Nephron progenitor cell (in vitro differentiated cells): ENCODE measurements around the gene STX12.
A peak's percentile ranks its signal among the peaks of the same experiment; 100 is the strongest.

ENCODE experiments used
- DNase-seq: peaks from one replicate; pipeline ENCODE4 v3.0.0; 2021
- H3K27ac Mint-ChIP-seq: 2 replicates; pipeline ENCODE4 v1.8.0; 2021; ENCODE audit warnings: mild to moderate bottlenecking, moderate library complexity, mixed read lengths
- H3K27me3 Mint-ChIP-seq: 2 replicates; pipeline ENCODE4 v1.8.0; 2021; ENCODE audit warnings: mild to moderate bottlenecking, low read depth, mixed read lengths; ENCODE audit not compliant: poor library complexity
- H3K36me3 Mint-ChIP-seq: 2 replicates; pipeline ENCODE4 v1.8.0; 2021; ENCODE audit warnings: low read depth, mixed read lengths
- H3K4me1 Mint-ChIP-seq: 2 replicates; pipeline ENCODE4 v1.8.0; 2021; ENCODE audit warnings: mixed read lengths
- H3K4me3 Mint-ChIP-seq: 2 replicates; pipeline ENCODE4 v1.8.0; 2021; ENCODE audit warnings: mild to moderate bottlenecking, moderate library complexity, mixed read lengths
- H3K9me3 Mint-ChIP-seq: 2 replicates; pipeline ENCODE4 v1.8.0; 2021; ENCODE audit warnings: mild to moderate bottlenecking, moderate library complexity, mixed read lengths
- CTCF ChIP-seq: fragments of 200-600 bp; sonication (generic); IDR thresholded peaks from 2 replicates; pipeline ENCODE4 v1.5.0; 2021; ENCODE audit warnings: antibody characterized with exemption

Gene STX12

GRCh38 chr1:27872059-27872801 lies 99.2 kb downstream of the STX12 start, which contains the start of gene THEMIS2:
TSS of gene THEMIS2 (plus strand) at chr1:27872544. CDS start at chr1:27872572, 28 bp downstream.
- peak; percentile 90 for DNase-seq
- no peak for TF ChIP-seq CTCF
- Mint-ChIP-seq H3K27me3 (peaks cover 29% of the 10 kb centered on the region), H3K4me1 (peaks cover 9% of the 10 kb centered on the region), H3K9me3 (no peaks in the 10 kb centered on the region), H3K27ac (no peak within 1 kb of the TSS), H3K36me3 (no peaks in the 10 kb centered on the region), H3K4me3 (peak within 1 kb of the TSS; percentile 84)

DNA sequence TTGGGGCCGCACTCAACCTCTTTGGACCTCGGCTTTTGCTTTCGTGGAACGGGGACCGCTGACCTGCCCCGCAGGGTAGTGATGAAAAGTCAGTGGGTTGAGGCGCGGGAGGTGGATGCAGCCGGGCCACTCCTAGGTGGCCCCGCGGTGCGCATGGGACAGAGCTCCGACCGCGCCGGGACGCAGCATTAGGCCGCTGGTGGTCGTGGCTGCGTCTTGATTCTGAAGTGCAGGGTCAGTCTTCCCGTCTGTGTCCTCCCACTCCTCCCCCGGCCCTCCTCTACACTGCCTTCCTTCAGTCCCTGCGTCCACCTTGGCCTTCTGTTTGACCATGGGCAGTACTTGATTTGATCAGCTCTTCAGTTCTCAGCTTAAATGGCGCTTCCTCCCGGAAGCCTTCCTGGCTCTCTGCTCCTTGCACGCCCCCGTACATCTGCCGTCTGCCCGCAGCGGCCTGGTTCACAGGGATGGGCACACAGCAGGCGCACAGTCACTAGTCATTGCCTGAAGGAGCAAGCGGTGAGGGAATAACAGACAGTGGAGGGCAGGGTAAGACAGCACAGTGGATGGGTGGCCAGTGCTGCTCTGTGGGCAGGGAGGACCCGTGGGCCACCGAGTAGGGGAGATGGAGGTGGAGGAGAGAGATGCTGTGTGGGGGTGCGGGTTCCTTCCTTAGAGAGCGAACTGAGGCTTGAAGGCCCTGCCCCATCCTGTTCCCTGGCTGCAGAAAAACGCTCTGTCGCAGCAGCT lies 100.0 kb downstream of the STX12 start:
- H3K27me3 Mint-ChIP-seq: peaks cover 29% of the 10 kb centered on the region
- no peaks in the 10 kb centered on the region for H3K9me3 Mint-ChIP-seq
- H3K27ac Mint-ChIP-seq: no peak overlapping the region
- DNase-seq: peak; percentile 35
- no peak for TF ChIP-seq CTCF
- H3K4me3 Mint-ChIP-seq: peak overlapping the region; percentile 84
- no peaks in the 10 kb centered on the region for H3K36me3 Mint-ChIP-seq
- peaks cover 6% of the 10 kb centered on the region for H3K4me1 Mint-ChIP-seq

- Mint-ChIP-seq H3K4me1 (peaks cover 10% of the 10 kb centered on the region), H3K27me3 (peaks cover 29% of the 10 kb centered on the region), H3K4me3 (peak overlapping the region; percentile 34), H3K9me3 (no peaks in the 10 kb centered on the region), H3K27ac (no peak overlapping the region), H3K36me3 (no peaks in the 10 kb centered on the region)
- DNase-seq: no peak
- no peak for TF ChIP-seq CTCF
These were observed 100.8 kb downstream of the STX12 start for GRCh38 chr1:27873671-27874384.
